Central memory CD8-positive, alpha-beta T cell (primary cell): ENCODE results near the gene RSAD1.

Experiments
- ATAC-seq: fragments of 150-1000 bp; cut with Tn5 transposase; replicated peaks from 2 replicates; pipeline ENCODE4 v1.10.0; 2022; ENCODE audit warnings: mild to moderate bottlenecking, moderate FRiP score, moderate number of reproducible peaks; ENCODE audit not compliant: poor library complexity, severe bottlenecking; ENCODE audit errors: extremely low read depth
- DNase-seq, 2 donors: peaks; one replicate each; pipeline ENCODE4 v3.0.0; 2021; ENCODE audit warnings: low spot score in 2 of 2
- H3K27ac Mint-ChIP-seq: one replicate; pipeline ENCODE4 v1.8.0; 2022; ENCODE audit warnings: low read depth, mild to moderate bottlenecking, moderate library complexity, mixed read lengths
- H3K27me3 Mint-ChIP-seq: one replicate; pipeline ENCODE4 v1.8.0; 2022; ENCODE audit warnings: mixed read lengths
- H3K36me3 Mint-ChIP-seq: one replicate; pipeline ENCODE4 v1.8.0; 2022; ENCODE audit warnings: mild to moderate bottlenecking, moderate library complexity, mixed read lengths; ENCODE audit not compliant: insufficient read depth
- H3K4me1 Mint-ChIP-seq: one replicate; pipeline ENCODE4 v1.8.0; 2022; ENCODE audit warnings: mixed read lengths
- H3K4me3 Mint-ChIP-seq: one replicate; pipeline ENCODE4 v1.8.0; 2022; ENCODE audit warnings: mild to moderate bottlenecking, moderate library complexity, mixed read lengths
- H3K9me3 Mint-ChIP-seq: one replicate; pipeline ENCODE4 v1.8.0; 2022; ENCODE audit warnings: mixed read lengths

Gene RSAD1

GRCh38 chr17:50514388-50514787 lies 35.7 kb downstream of the RSAD1 start:
- no peak for DNase-seq

GRCh38 chr17:50514936-50515702 lies 36.5 kb downstream of the RSAD1 start:
- Mint-ChIP-seq H3K4me1 (peaks cover 11% of the 10 kb centered on the region), H3K4me3 (no peak overlapping the region), H3K27ac (no peak overlapping the region), H3K9me3 (no peaks in the 10 kb centered on the region), H3K27me3 (no peaks in the 10 kb centered on the region), H3K36me3 (no peaks in the 10 kb centered on the region)
- DNase-seq (no peak), ATAC-seq (no peak)

More at GRCh38 chr17:50514388-50514787, 35.7 kb downstream of the RSAD1 start:
- peaks cover 17% of the 10 kb centered on the region for H3K4me1 Mint-ChIP-seq
- H3K27me3 Mint-ChIP-seq, result no peaks in the 10 kb centered on the region
- no peak for ATAC-seq
- no peaks in the 10 kb centered on the region for H3K9me3 Mint-ChIP-seq
- H3K27ac Mint-ChIP-seq, result no peak overlapping the region
- H3K4me3 Mint-ChIP-seq, result no peak overlapping the region
- H3K36me3 Mint-ChIP-seq, result no peaks in the 10 kb centered on the region

- no peak overlapping the region for H3K4me3 Mint-ChIP-seq
- H3K36me3 Mint-ChIP-seq, result no peaks in the 10 kb centered on the region
- no peaks in the 10 kb centered on the region for H3K27me3 Mint-ChIP-seq
- H3K4me1 Mint-ChIP-seq, result peaks cover under 1% of the 10 kb centered on the region
- DNase-seq (no peak), ATAC-seq (no peak)
- H3K27ac Mint-ChIP-seq, result no peak overlapping the region
- no peaks in the 10 kb centered on the region for H3K9me3 Mint-ChIP-seq
Observed at GRCh38 chr17:50517011-50517410, 38.4 kb downstream of the RSAD1 start.

GRCh38 chr17:50517504-50518383 lies 39.1 kb downstream of the RSAD1 start:
- H3K9me3 Mint-ChIP-seq, result no peaks in the 10 kb centered on the region
- no peaks in the 10 kb centered on the region for H3K36me3 Mint-ChIP-seq
- no peaks in the 10 kb centered on the region for H3K4me1 Mint-ChIP-seq
- no peaks in the 10 kb centered on the region for H3K27me3 Mint-ChIP-seq
- DNase-seq (no peak), ATAC-seq (no peak)
- no peak overlapping the region for H3K4me3 Mint-ChIP-seq
- peak overlapping the region; percentile 69 for H3K27ac Mint-ChIP-seq

- Mint-ChIP-seq H3K27me3 (no peaks in the 10 kb centered on the region), H3K36me3 (no peaks in the 10 kb centered on the region), H3K4me3 (no peak overlapping the region), H3K4me1 (no peaks in the 10 kb centered on the region), H3K27ac (peak overlapping the region; percentile 69), H3K9me3 (no peaks in the 10 kb centered on the region)
- ATAC-seq, result no peak
- DNase-seq, result no peak
Observed at GRCh38 chr17:50518384-50519023, 39.8 kb downstream of the RSAD1 start.

- Mint-ChIP-seq H3K4me1 (no peaks in the 10 kb centered on the region), H3K27ac (no peak overlapping the region), H3K9me3 (no peaks in the 10 kb centered on the region), H3K4me3 (no peak overlapping the region), H3K27me3 (no peaks in the 10 kb centered on the region), H3K36me3 (no peaks in the 10 kb centered on the region)
- ATAC-seq (no peak), DNase-seq (no peak)
Observed at GRCh38 chr17:50519141-50519834, 40.6 kb downstream of the RSAD1 start.

GRCh38 chr17:50520483-50520882 lies 41.8 kb downstream of the RSAD1 start:
- H3K36me3 Mint-ChIP-seq, result no peaks in the 10 kb centered on the region
- no peaks in the 10 kb centered on the region for H3K9me3 Mint-ChIP-seq
- no peak overlapping the region for H3K4me3 Mint-ChIP-seq
- ATAC-seq, result no peak
- no peak for DNase-seq
- H3K27ac Mint-ChIP-seq, result no peak overlapping the region
- no peaks in the 10 kb centered on the region for H3K27me3 Mint-ChIP-seq
- no peaks in the 10 kb centered on the region for H3K4me1 Mint-ChIP-seq

- H3K27me3 Mint-ChIP-seq, result no peaks in the 10 kb centered on the region
- no peak for DNase-seq
- no peaks in the 10 kb centered on the region for H3K36me3 Mint-ChIP-seq
Observed at GRCh38 chr17:50521514-50521913, 42.9 kb downstream of the RSAD1 start.

GRCh38 chr17:50522766-50523165 lies 44.1 kb downstream of the RSAD1 start:
- H3K27ac Mint-ChIP-seq, result no peak overlapping the region
- H3K36me3 Mint-ChIP-seq, result no peaks in the 10 kb centered on the region
- ATAC-seq, result no peak

More at GRCh38 chr17:50521514-50521913, 42.9 kb downstream of the RSAD1 start:
- Mint-ChIP-seq H3K27ac (no peak overlapping the region), H3K4me3 (no peak overlapping the region), H3K4me1 (no peaks in the 10 kb centered on the region), H3K9me3 (no peaks in the 10 kb centered on the region)
- no peak for ATAC-seq

GRCh38 chr17:50523208-50523607 lies 44.5 kb downstream of the RSAD1 start:
- Mint-ChIP-seq H3K27me3 (peaks cover 2% of the 10 kb centered on the region), H3K9me3 (no peaks in the 10 kb centered on the region), H3K4me1 (no peaks in the 10 kb centered on the region), H3K27ac (no peak overlapping the region), H3K36me3 (no peaks in the 10 kb centered on the region), H3K4me3 (no peak overlapping the region)
- no peak for DNase-seq
- no peak for ATAC-seq

More at GRCh38 chr17:50522766-50523165, 44.1 kb downstream of the RSAD1 start:
- no peak for DNase-seq
- H3K4me3 Mint-ChIP-seq, result no peak overlapping the region
- H3K4me1 Mint-ChIP-seq, result no peaks in the 10 kb centered on the region
- H3K27me3 Mint-ChIP-seq, result no peaks in the 10 kb centered on the region
- H3K9me3 Mint-ChIP-seq, result no peaks in the 10 kb centered on the region

GRCh38 chr17:50524838-50525237 lies 46.2 kb downstream of the RSAD1 start:
- no peak overlapping the region for H3K27ac Mint-ChIP-seq
- H3K36me3 Mint-ChIP-seq, result no peaks in the 10 kb centered on the region
- peaks cover 18% of the 10 kb centered on the region for H3K27me3 Mint-ChIP-seq
- H3K9me3 Mint-ChIP-seq, result no peaks in the 10 kb centered on the region
- H3K4me1 Mint-ChIP-seq, result no peaks in the 10 kb centered on the region
- ATAC-seq (no peak), DNase-seq (no peak)
- H3K4me3 Mint-ChIP-seq, result no peak overlapping the region

GRCh38 chr17:50527155-50527762 lies 48.6 kb downstream of the RSAD1 start:
- ATAC-seq, result no peak
- peaks cover 42% of the 10 kb centered on the region for H3K27me3 Mint-ChIP-seq
- DNase-seq, result no peak
- no peaks in the 10 kb centered on the region for H3K4me1 Mint-ChIP-seq
- peaks cover 1% of the 10 kb centered on the region for H3K36me3 Mint-ChIP-seq
- no peak overlapping the region for H3K4me3 Mint-ChIP-seq
- H3K9me3 Mint-ChIP-seq, result no peaks in the 10 kb centered on the region
- H3K27ac Mint-ChIP-seq, result no peak overlapping the region
